ENCODE measurements around the gene RUSC1.

Gene RUSC1

DNA sequence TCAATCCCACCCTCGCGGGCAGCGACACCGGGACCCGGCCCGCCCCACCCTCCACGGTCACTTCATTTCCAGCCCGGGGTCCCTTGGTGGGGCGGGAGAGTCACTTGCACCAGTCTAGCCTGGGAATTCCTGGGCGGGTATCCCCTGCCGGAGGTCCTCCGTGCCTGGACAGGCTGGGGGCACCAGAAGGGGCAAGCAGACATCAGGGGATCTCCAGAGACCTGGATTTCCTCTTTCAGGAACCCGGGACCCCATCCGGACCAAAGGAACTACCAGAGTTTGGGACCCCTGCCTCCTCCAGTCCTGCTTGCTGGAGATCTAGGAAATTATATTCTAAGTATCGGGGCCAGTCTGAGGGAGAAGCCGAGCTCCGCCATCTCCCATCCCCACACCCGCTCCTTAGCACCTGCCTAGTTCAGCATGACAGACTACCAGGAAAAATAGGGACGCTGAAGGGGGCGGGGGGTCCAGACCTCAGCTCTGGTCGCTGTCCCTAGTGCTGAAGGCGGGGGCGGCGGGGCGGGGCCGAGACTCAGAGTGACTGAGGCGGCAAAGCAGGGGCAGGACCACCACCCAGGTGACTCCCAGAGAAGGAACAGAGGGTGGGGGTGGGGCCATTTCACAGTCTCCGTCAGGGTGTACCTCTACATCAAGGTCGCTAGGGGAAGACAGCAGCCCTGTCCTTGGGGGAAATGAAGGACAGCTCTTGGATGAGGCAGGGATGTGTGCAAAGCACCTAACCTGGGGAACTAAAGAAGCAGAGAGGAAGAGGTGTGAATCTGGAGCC, 42.6 kb upstream of the RUSC1 start:
- TF ChIP-seq, protein P1, sequence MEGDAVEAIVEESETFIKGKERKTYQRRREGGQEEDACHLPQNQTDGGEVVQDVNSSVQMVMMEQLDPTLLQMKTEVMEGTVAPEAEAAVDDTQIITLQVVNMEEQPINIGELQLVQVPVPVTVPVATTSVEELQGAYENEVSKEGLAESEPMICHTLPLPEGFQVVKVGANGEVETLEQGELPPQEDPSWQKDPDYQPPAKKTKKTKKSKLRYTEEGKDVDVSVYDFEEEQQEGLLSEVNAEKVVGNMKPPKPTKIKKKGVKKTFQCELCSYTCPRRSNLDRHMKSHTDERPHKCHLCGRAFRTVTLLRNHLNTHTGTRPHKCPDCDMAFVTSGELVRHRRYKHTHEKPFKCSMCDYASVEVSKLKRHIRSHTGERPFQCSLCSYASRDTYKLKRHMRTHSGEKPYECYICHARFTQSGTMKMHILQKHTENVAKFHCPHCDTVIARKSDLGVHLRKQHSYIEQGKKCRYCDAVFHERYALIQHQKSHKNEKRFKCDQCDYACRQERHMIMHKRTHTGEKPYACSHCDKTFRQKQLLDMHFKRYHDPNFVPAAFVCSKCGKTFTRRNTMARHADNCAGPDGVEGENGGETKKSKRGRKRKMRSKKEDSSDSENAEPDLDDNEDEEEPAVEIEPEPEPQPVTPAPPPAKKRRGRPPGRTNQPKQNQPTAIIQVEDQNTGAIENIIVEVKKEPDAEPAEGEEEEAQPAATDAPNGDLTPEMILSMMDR (IDR thresholded peaks at IDR 0.05; ENCODE audit: insufficient read depth, low read length, poor library complexity, severe bottlenecking): peak; percentile 46
- H3K4me3 ChIP-seq (replicated peaks; ENCODE audit: low read depth, low read length): peak overlapping the region; percentile 74
- DNase-seq (ENCODE audit: extremely low read depth, insufficient read length): peak; percentile 54
- no peaks in the 10 kb centered on the region for H3K36me3 ChIP-seq (ENCODE audit: control insufficient read depth, insufficient read depth, low read length)
- no peaks in the 10 kb centered on the region for H3K27me3 ChIP-seq (replicated peaks; ENCODE audit: control insufficient read depth, insufficient read depth, low read length)

DNA sequence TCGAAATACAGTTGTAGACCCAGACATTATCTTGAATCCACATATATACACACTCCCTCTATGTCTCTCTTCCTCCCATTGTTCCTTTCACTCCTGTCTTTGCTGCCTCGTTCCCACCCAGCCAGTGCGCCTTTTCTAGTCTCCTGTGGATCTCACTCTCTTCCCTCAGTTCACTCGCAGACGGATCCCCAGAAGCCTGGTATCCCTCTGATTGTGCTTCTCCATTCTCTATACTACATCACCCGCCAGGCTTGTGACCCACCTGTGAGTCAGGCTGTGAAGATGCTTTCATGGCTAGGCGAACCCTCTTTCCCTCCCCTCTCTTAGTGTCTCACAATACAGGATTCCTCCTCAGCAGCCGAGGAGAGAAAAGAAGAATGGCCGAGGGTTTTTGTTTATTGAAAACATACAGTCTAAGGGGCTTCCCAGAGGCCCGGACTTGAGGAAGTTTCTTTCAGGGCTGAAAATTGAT, 42.0 kb upstream of the RUSC1 start:
- H3K4me3 ChIP-seq (replicated peaks; ENCODE audit: low read depth, low read length): peak overlapping the region; percentile 74
- TF ChIP-seq, protein P1 (IDR thresholded peaks at IDR 0.05; ENCODE audit: insufficient read depth, low read length, poor library complexity, severe bottlenecking): no peak
- H3K27me3 ChIP-seq (replicated peaks; ENCODE audit: control insufficient read depth, insufficient read depth, low read length): no peaks in the 10 kb centered on the region
- DNase-seq (ENCODE audit: extremely low read depth, insufficient read length): no peak
- H3K36me3 ChIP-seq (ENCODE audit: control insufficient read depth, insufficient read depth, low read length): no peaks in the 10 kb centered on the region

DNA sequence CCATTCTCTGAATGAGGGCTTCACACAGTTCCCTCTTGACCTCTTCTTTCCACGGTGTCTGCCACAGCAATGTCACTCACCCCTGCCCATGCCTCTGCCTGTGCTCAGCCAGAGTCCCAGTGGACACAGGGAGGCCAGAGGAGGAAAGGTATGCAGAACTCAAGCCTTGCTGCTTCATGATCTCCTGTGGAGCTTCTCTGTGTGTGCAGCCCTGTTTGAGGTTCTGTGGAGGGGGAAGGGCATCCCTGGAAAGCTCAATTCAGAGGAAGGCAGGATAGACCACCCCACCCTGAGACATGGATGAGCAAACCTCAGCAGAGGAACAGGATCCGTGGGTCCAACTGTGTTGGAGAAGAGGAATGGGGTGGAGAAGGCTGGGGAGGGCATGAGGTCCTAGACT, 41.4 kb upstream of the RUSC1 start:
- Histone ChIP-seq H3K4me3 (replicated peaks; ENCODE audit: low read depth, low read length) (no peak overlapping the region), H3K36me3 (ENCODE audit: control insufficient read depth, insufficient read depth, low read length) (no peaks in the 10 kb centered on the region), H3K27me3 (replicated peaks; ENCODE audit: control insufficient read depth, insufficient read depth, low read length) (no peaks in the 10 kb centered on the region)
- TF ChIP-seq, protein P1 (IDR thresholded peaks at IDR 0.05; ENCODE audit: insufficient read depth, low read length, poor library complexity, severe bottlenecking): no peak
- no peak for DNase-seq (ENCODE audit: extremely low read depth, insufficient read length)

DNA sequence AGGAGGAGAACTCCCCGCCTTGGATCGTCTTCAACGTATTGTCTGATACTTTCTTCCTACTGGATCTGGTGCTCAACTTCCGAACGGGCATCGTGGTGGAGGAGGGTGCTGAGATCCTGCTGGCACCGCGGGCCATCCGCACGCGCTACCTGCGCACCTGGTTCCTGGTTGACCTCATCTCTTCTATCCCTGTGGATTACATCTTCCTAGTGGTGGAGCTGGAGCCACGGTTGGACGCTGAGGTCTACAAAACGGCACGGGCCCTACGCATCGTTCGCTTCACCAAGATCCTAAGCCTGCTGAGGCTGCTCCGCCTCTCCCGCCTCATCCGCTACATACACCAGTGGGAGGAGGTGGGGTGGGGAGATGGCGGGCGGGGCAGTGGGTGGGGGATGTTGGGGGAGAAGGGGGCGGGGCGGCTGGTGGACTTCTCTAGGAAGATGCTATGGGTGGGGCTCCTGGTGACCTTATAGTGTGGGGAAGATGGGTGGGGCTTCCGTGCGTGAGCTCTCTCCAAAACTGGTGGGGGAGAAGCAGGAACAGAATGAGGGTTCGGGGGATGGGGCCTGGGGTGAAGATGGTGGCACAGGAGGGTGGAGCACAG, 38.1 kb upstream of the RUSC1 start:
- Histone ChIP-seq H3K36me3 (ENCODE audit: control insufficient read depth, insufficient read depth, low read length) (no peaks in the 10 kb centered on the region), H3K27me3 (replicated peaks; ENCODE audit: control insufficient read depth, insufficient read depth, low read length) (no peaks in the 10 kb centered on the region), H3K4me3 (replicated peaks; ENCODE audit: low read depth, low read length) (no peak overlapping the region)
- no peak for DNase-seq (ENCODE audit: extremely low read depth, insufficient read length)
- TF ChIP-seq, protein P1 (IDR thresholded peaks at IDR 0.05; ENCODE audit: insufficient read depth, low read length, poor library complexity, severe bottlenecking): no peak

DNA sequence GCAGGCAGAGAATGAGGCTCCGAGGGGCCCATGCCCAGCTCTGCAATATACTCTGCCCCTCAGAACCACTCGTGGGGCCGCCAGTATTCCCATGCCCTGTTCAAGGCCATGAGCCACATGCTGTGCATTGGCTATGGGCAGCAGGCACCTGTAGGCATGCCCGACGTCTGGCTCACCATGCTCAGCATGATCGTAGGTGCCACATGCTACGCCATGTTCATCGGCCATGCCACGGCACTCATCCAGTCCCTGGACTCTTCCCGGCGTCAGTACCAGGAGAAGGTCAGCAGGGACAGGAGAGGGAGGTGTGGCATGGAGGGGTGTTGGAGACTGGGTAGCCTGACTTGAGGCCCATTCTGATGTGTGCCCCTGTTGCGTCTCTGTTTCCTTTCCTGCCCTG, 36.2 kb upstream of the RUSC1 start:
- TF ChIP-seq, protein P1 (IDR thresholded peaks at IDR 0.05; ENCODE audit: insufficient read depth, low read length, poor library complexity, severe bottlenecking): no peak
- Histone ChIP-seq H3K36me3 (ENCODE audit: control insufficient read depth, insufficient read depth, low read length) (no peaks in the 10 kb centered on the region), H3K27me3 (replicated peaks; ENCODE audit: control insufficient read depth, insufficient read depth, low read length) (no peaks in the 10 kb centered on the region), H3K4me3 (replicated peaks; ENCODE audit: low read depth, low read length) (no peak overlapping the region)
- no peak for DNase-seq (ENCODE audit: extremely low read depth, insufficient read length)

Data from GM06990 (cell line).